ENCODE data around the gene ATAD3B. TPM values are rescaled to one million over a fixed set of nuclear protein-coding genes. Genes with fewer than 3 reads are reported as not detected.

Gene ATAD3B
- total and polyA plus RNA-seq, 4 donors, result 6.4 to 14.3 (median 10.3) TPM

DNA sequence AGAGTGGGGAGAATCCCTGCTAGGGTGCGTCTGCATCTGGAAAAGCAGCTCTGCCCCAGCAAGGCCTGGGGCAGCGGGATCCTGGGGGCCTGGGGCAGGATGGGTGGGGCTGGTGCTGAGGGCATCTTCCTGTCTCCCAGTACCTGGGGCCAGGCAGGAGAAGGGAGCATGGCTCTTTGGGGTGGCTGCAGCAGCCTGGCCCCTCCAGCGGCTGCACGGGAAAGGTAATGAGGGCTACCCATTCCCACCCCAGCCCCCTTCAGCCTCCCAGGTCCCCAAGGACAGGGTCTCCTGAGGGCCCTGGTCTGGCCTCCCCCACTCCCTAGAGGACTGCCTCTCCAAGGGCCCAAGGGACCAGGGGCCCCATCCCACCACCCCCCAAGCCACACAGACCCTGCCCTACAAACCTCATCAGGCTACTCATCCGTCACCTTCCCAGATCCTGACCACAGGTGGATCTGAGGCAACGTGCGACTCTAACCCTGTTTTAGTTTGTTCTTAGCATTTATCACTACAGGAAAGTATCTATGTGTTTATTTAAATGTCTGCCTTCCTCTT lies 49.6 kb upstream of the ATAD3B start:
- no peaks in the 10 kb centered on the region for H3K36me3 ChIP-seq (ENCODE audit: control insufficient read depth in 4 of 4, insufficient read depth in 3 of 4, low read depth in 1 of 4, low read length in 3 of 4)
- H3K9ac ChIP-seq (ENCODE audit: low read depth in 1 of 2, low read length in 2 of 2), result no peak overlapping the region
- no peak overlapping the region for H3K4me3 ChIP-seq (ENCODE audit: low read depth in 1 of 3, low read length in 3 of 3)
- TF ChIP-seq, protein P1, sequence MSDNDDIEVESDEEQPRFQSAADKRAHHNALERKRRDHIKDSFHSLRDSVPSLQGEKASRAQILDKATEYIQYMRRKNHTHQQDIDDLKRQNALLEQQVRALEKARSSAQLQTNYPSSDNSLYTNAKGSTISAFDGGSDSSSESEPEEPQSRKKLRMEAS (IDR thresholded peaks at IDR 0.05), result no peak
- TF ChIP-seq JUND (IDR thresholded peaks at IDR 0.05) (no peak), YY1 (IDR thresholded peaks at IDR 0.05) (no peak), RXRA (IDR thresholded peaks at IDR 0.05) (no peak), FOXA2 (IDR thresholded peaks at IDR 0.05) (no peak), GABPA (IDR thresholded peaks at IDR 0.05 in 1 of 2, conservative IDR thresholded peaks at IDR 0.05 in 1 of 2) (no peak), SP1 (IDR thresholded peaks at IDR 0.05) (no peak), TAF1 (conservative IDR thresholded peaks at IDR 0.05) (no peak), FOXA1 (IDR thresholded peaks at IDR 0.05) (no peak), RAD21 (IDR thresholded peaks at IDR 0.05) (no peak)
- TF ChIP-seq, protein P2, sequence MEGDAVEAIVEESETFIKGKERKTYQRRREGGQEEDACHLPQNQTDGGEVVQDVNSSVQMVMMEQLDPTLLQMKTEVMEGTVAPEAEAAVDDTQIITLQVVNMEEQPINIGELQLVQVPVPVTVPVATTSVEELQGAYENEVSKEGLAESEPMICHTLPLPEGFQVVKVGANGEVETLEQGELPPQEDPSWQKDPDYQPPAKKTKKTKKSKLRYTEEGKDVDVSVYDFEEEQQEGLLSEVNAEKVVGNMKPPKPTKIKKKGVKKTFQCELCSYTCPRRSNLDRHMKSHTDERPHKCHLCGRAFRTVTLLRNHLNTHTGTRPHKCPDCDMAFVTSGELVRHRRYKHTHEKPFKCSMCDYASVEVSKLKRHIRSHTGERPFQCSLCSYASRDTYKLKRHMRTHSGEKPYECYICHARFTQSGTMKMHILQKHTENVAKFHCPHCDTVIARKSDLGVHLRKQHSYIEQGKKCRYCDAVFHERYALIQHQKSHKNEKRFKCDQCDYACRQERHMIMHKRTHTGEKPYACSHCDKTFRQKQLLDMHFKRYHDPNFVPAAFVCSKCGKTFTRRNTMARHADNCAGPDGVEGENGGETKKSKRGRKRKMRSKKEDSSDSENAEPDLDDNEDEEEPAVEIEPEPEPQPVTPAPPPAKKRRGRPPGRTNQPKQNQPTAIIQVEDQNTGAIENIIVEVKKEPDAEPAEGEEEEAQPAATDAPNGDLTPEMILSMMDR (IDR thresholded peaks at IDR 0.05; ENCODE audit: low read depth, low read length, missing input control), result no peak
- no peaks in the 10 kb centered on the region for H3K27me3 ChIP-seq (ENCODE audit: control insufficient read depth in 4 of 4, insufficient read depth in 4 of 4, low read length in 3 of 4)
- no peak for DNase-seq (ENCODE audit: low spot score)
- 92% methylated on average over 7 of the region's 7 CpGs for WGBS
- H3K4me1 ChIP-seq (ENCODE audit: control insufficient read depth in 4 of 4, insufficient read depth in 4 of 4, low read length in 3 of 4), result peaks cover 0 to 8% (median 3%) of the 10 kb centered on the region in 4 donors
- no peak overlapping the region for H3K27ac ChIP-seq (ENCODE audit: low read depth in 1 of 2, low read length in 2 of 2)
- no peaks in the 10 kb centered on the region for H3K9me3 ChIP-seq (ENCODE audit: control insufficient read depth in 4 of 4, low read length in 3 of 4)

DNA sequence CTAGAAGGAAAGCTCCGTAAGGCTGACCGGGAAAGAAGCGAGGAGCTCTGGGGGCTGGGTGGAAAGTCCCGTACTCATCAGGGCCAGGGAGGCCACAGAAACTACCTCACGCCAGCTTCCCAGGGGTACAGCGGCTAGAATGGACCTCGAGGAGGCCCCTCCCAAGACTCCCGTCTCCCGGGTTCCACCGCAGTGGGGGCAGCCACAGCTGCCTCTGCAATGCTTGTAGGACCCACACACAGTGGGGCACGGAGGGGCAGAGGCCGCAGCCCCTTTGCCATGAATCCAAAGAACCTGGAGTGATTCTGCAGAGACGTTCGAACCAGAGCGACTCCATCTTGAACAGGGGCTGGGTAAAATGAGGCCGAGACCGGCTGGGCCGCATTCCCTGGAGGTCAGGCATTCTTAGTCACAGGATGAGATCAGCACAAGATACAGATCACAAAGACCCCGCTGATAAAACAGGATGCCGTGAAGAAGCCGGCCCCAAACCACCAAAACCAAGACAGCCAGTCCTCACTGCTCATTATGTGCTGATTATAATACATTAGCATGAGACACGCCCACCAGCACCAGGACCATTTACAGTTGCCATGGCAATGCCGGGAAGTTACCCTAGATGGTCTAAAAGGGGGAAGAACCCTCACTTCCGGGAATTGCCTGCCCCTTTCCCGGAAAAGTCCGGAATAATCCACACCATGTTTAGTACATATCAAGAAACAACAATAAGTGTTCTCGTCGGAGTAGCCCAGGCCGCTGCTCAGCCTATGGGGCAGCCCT lies 48.9 kb upstream of the ATAD3B start:
- WGBS, result 81% methylated on average over 29 of the region's 29 CpGs
- no peak for DNase-seq (ENCODE audit: low spot score)

More for the DNA sequence above, 48.9 kb upstream of the ATAD3B start:
- no peaks in the 10 kb centered on the region for H3K36me3 ChIP-seq (ENCODE audit: control insufficient read depth in 4 of 4, insufficient read depth in 3 of 4, low read depth in 1 of 4, low read length in 3 of 4)
- no peaks in the 10 kb centered on the region for H3K27me3 ChIP-seq (ENCODE audit: control insufficient read depth in 4 of 4, insufficient read depth in 4 of 4, low read length in 3 of 4)
- H3K9me3 ChIP-seq (ENCODE audit: control insufficient read depth in 4 of 4, low read length in 3 of 4), result no peaks in the 10 kb centered on the region
- H3K4me3 ChIP-seq (ENCODE audit: low read depth in 1 of 3, low read length in 3 of 3), result no peak overlapping the region
- H3K27ac ChIP-seq (ENCODE audit: low read depth in 1 of 2, low read length in 2 of 2), result no peak overlapping the region
- H3K4me1 ChIP-seq (ENCODE audit: control insufficient read depth in 4 of 4, insufficient read depth in 4 of 4, low read length in 3 of 4), result peaks cover 0 to 8% (median 3%) of the 10 kb centered on the region in 4 donors
- no peak overlapping the region for H3K9ac ChIP-seq (ENCODE audit: low read depth in 1 of 2, low read length in 2 of 2)
- TF ChIP-seq JUND (IDR thresholded peaks at IDR 0.05), result no peak
- TF ChIP-seq, protein P3, sequence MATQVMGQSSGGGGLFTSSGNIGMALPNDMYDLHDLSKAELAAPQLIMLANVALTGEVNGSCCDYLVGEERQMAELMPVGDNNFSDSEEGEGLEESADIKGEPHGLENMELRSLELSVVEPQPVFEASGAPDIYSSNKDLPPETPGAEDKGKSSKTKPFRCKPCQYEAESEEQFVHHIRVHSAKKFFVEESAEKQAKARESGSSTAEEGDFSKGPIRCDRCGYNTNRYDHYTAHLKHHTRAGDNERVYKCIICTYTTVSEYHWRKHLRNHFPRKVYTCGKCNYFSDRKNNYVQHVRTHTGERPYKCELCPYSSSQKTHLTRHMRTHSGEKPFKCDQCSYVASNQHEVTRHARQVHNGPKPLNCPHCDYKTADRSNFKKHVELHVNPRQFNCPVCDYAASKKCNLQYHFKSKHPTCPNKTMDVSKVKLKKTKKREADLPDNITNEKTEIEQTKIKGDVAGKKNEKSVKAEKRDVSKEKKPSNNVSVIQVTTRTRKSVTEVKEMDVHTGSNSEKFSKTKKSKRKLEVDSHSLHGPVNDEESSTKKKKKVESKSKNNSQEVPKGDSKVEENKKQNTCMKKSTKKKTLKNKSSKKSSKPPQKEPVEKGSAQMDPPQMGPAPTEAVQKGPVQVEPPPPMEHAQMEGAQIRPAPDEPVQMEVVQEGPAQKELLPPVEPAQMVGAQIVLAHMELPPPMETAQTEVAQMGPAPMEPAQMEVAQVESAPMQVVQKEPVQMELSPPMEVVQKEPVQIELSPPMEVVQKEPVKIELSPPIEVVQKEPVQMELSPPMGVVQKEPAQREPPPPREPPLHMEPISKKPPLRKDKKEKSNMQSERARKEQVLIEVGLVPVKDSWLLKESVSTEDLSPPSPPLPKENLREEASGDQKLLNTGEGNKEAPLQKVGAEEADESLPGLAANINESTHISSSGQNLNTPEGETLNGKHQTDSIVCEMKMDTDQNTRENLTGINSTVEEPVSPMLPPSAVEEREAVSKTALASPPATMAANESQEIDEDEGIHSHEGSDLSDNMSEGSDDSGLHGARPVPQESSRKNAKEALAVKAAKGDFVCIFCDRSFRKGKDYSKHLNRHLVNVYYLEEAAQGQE (IDR thresholded peaks at IDR 0.05), result no peak
- no peak for TF ChIP-seq YY1 (IDR thresholded peaks at IDR 0.05)
- TF ChIP-seq, protein P4, sequence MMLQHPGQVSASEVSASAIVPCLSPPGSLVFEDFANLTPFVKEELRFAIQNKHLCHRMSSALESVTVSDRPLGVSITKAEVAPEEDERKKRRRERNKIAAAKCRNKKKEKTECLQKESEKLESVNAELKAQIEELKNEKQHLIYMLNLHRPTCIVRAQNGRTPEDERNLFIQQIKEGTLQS (IDR thresholded peaks at IDR 0.05), result no peak
- no peak for TF ChIP-seq NR2F2 (IDR thresholded peaks at IDR 0.05)
- TF ChIP-seq, protein P1 (IDR thresholded peaks at IDR 0.05), result no peak
- no peak for TF ChIP-seq TAF1 (conservative IDR thresholded peaks at IDR 0.05)
- TF ChIP-seq HNF4G (IDR thresholded peaks at IDR 0.05), result no peak
- no peak for TF ChIP-seq HNF4A (conservative IDR thresholded peaks at IDR 0.05)

Data from liver (tissue), 9 donors.